Breast epithelium (tissue), 3 donors: ENCODE results near the gene KCNH2.

Source experiments
- CTCF ChIP-seq, 3 donors: fragments of 450-650 bp; IDR thresholded peaks; one replicate each; pipeline ENCODE4 v1.5.1; 2016 to 2017; ENCODE audit warnings: antibody characterized with exemption in 3 of 3, mild to moderate bottlenecking in 3 of 3, moderate library complexity in 3 of 3
- POLR2A ChIP-seq: fragments of 450-650 bp; IDR thresholded peaks from one replicate; pipeline ENCODE4 v1.6.1; 2016; ENCODE audit warnings: antibody characterized with exemption, mild to moderate bottlenecking, moderate library complexity

GRCh38 chr7:150966002-150966401 is 12.1 kb downstream of the KCNH2 start:
- TF ChIP-seq CTCF (IDR thresholded peaks at IDR 0.05) (no peak), POLR2A (no peak)
